CD4-positive, alpha-beta T cell treated with Interleukin-6 for 4 hours (primary cell): Measurements from ENCODE around the gene AGER.
A peak's percentile ranks its signal among the peaks of the same experiment; 100 is the strongest.
"Not testable (repeated sequence)": the region's sequence is repeated elsewhere in the genome, so short reads cannot be mapped to it uniquely, and the experiment has no call there.

Experiments used
- DNase-seq: peaks from one replicate; pipeline ENCODE4 v3.0.0-alpha.2; 2020; ENCODE audit warnings: mixed read lengths

AGER gene

DNA sequence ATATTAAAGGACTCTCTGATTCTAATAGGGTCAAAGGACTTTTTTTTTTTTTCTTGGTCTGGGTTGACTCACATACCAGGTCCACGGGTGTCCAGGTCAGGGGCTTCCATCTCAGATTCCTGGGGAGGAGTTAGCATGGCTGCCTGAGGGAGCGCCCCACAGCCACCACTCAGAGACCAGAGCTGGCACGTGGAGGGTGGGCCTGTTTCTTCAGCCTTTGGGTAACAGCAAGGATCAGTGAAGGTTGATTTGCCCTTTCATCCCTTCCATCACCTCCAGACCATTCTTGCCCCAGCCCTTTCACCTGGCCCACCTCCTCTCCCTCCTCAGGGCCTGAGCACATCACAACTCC is 14.3 kb upstream of the AGER start:
- DNase-seq: no peak

DNA sequence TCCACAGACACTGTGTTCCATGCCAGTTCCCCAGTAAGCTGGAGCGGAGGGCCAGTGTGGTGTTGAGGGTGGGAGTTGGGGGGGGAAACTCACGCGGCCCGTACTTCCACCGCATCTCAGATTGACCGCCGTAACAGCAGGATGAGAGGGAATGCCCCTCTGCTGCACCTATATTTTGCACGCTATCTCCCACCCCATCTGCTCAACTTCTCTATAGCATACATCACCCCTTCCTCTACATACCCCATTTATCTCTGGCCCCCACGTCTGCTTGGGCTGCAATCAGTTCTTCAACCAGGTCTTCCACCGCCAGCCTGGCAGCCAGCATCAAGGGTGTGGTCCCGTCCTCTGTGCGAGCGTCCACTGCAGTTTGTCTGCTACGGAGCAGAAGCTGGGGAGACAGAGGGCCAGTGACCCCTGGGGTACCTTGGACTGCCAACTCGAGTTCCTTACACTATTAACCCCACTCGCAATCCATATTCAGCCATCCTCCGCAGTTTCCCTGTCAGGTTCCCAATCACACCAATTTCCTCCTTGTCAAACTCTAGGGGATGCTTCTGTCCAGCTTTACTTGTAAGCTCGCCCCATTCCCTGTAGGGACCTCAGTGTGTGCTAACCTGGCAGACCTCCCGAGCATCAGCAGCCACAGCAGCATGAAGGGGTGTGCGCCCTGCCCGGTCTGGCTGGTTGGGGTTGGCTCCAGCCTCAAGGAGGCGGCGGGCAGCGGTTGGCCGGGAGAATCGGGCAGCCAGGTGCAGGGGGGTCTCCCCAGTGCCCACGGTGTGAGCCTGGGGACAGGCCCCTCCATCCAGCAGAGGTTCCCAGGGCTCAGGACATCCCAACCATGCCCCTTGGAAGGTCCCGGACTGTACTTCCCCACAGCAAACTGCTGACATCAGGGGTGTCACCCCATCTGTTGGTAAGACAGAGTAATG is 12.9 kb upstream of the AGER start:
- no peak for DNase-seq

DNA sequence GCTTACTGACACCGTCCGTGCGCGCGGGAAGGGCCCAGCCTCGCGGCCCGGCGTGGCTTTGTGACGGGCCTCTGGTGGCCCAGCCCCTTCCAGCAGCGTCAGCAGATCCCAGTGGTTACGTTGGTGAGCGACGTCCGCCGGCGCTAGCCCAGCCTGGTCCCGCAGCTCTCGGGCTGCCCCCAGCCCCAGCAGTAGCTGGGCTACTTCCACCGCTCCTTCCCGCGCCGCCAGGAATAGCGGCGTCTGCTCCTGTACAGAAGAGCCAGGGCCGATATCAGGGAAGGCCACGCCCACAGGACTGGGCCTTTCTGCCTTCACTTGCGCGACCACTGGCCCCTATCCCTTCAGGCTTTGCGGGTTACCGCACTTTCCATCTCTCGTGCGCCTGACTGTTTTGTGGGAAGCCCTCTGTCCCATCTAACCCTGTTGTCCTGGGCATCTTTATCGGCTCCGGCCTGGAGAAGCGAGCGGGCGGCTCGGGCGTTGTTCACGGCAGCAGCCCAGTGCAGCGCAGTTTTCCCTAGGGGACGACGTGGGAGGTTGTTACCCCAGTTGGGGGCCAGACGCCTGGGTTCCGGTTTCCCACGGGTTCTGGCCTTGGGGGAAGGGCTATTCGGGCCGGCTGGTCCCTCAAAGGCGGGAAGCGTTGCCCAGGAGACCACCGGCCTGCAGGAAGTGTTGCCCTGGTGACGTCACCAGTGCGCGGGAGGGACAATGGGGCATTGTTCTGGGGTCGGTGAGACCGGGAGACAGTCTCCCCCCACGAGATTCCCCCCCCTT is 12.0 kb upstream of the AGER start:
- peak; percentile 61 for DNase-seq

DNA sequence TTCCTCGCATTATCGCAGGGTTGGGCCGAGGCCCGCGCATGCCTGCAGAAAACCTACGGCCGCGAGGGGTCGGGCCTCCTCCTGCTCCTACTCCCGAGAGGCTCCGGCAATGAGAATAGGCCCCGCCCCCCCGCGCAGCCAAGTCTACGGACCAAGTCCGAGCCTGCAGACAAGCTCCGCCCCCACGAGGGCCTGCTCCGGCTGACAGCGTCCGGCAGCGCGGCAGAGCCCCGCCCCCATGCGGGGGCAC is 11.5 kb upstream of the AGER start:
- peak; percentile 100 for DNase-seq

DNA sequence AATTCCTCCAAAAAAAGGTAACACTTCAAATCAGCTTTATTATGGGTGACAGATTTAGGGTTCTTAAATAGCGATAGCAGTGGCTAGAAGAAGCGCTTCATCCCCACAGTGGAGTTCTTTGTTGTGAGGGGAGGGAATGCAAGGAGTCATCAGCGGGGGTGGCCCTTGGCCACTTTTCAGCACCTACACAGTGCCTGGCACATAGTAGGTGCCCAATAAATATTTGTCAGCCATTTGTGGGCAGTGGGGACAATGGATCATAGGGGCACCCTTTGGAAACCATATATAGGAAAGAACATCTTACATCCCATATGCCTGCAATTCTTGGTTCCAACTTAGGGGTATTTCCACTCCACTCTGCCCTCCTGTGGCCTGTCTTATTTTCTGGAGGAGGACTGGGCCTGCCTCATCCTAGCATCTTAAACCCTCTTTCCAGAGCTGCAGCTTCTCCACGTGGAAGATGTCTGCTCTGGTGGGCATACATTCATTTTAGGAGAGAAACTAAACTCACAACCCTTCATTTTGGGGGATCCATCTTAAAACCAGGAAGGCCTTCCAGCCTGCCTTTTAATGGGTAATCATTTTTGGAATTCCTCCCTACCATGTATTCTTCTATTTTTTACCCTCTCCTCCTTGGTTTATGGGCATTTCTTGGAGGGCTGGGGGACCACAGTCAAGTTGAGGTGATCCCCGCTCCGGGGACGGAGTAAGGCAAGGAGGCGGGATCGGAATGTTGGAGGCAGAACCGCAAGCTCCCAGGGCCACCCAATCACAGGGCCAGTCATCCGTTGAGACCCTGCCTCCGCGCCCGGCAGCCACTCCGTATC is 11.0 kb upstream of the AGER start:
- peak; percentile 40 for DNase-seq

DNA sequence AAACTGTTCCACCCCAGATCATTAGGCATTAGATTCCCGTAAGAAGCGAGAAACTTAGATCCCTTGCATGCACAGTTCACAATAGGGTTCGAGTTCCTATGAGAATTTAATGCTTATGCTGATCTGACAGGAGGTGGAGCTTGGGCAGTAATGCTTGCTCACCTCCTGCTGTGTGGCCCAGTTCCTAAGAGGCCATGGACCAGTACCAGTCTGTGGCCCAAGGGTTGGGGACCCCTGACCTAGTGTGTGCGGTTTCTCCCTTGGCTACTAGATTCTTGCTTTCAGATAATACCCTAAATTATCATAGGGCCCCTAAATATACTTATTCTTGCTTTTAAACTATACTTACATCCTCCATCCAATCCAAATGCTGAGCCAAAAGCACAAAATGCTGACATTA is 10.3 kb upstream of the AGER start:
- no peak for DNase-seq

DNA sequence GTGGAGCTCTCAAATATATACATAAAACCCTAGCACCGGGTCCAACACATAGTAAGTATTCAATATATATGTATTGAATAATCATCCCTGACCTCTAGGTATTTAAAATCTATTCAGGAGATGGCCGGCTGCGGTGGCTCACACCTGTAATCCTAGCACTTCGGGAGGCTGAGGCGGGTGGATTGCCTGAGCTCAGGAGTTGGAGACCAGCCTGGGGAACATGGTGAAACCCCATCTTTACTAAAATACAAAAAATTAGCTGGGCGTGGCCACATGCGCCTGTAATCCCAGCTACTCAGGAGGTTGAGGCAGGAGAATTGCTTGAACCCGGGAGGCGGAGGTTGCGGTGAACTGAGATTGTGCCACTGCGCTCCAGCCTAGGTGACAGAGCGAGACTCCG is 9.0 kb upstream of the AGER start:
- not testable (repeated sequence) for DNase-seq

DNA sequence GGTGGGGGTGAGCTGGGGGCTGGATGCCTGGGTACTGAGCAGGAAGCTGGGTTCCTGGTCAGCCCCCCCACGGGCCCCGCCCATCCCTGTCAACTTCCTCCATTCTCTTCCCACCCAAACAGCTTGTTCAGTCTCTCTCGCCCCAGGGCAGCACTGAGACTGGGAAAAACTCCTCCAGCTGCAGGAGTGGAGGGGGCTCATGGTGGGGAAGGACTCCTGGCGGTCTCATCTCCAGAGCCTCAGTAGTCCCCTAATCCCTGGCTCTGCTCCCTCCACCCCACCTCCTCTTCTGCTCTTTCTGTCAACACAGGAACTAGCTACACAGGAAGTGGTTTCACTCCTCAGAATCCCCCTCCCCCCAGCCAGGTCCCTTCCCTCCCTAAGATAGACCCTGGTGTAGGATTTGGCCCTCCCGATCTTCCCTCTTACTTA is 8.6 kb upstream of the AGER start, which contains the start of gene GPSM3:
Gene GPSM3, minus strand, starts transcription at position 36 of the 432 bp plus-strand sequence. CDS start 130 bp downstream, outside the sequence.
- peak; percentile 79 for DNase-seq

DNA sequence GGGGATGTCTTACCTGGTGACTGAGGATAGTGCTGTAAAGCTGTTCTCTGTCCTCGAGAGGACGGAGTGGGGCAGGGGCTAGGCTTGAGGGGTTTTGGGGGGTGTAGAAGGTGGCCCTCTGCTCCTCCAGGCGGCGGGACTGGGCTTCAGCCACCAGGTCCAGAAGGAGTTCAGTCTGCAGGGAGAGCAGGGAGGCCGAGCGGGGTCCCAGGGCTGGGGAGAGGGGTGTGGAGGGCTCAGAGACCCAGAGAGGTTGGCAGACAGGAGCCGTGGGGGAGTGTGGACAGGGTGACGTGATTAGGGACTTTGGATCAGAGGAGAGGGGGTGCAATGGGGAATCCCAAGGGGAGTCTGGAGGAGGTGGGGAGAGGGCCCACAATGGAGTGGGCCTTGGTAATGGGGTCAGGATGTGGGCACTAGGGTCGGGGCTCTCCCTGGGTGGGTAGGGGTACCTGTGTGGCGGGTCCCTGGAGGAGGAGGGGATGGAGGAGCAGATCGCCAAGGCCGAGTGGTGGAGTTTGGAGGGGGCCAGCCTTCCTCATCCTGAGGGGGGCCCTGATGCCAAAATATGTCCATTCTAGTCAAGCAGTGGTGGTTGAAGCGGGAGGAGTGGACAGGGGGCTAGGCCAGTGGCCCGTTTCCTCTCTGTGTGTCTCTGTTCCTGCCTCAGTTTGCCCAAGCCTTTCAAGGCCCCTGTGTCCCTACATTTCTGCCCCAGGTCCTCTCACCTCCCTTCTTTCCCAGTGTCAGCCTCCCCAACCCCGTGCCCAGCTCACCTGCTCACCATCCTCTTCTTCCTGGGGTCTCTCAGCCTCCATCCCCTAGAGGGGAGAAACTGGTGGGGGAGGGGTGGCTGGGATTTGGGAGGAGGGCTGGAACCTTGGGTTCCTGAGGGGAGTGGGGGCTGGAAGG is 7.9 kb upstream of the AGER start:
- no peak for DNase-seq

DNA sequence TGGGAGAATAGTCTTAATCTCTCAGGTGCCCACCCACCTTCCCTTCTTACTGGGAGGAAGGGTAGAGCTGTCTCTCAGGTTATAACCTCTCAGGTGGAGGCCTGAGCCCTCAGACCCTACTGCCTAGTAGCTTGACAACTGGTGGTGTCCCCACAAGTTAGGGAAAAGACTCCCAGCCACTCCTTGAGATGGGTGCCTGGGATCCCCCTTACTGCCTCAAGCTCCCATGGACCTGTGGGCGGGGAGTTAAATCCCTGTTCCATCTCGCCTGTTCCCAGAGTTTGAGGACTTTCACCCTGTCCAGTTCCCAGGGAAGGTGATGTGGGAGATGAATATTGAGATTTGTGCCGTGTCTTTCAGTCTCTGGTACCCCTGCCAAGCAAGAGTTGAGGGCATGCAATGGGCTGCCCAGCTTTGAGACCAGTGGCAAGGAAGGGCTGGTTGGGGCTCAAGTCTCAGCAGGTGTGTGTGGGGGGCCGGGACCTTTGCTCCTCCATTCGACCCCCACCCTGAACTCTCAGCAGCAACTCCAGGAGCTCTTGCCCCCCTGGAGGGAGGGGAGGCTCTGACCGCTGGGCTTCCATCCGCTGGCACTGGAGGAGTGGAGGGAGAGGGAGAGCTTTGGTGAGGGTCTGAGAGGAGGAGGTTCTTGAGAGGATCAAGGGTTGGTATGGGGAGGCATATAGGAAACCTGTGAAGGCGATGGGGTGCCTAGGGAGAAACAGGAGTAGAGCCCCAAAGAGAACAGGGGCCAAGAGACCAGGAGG is 7.0 kb upstream of the AGER start:
- no peak for DNase-seq

DNA sequence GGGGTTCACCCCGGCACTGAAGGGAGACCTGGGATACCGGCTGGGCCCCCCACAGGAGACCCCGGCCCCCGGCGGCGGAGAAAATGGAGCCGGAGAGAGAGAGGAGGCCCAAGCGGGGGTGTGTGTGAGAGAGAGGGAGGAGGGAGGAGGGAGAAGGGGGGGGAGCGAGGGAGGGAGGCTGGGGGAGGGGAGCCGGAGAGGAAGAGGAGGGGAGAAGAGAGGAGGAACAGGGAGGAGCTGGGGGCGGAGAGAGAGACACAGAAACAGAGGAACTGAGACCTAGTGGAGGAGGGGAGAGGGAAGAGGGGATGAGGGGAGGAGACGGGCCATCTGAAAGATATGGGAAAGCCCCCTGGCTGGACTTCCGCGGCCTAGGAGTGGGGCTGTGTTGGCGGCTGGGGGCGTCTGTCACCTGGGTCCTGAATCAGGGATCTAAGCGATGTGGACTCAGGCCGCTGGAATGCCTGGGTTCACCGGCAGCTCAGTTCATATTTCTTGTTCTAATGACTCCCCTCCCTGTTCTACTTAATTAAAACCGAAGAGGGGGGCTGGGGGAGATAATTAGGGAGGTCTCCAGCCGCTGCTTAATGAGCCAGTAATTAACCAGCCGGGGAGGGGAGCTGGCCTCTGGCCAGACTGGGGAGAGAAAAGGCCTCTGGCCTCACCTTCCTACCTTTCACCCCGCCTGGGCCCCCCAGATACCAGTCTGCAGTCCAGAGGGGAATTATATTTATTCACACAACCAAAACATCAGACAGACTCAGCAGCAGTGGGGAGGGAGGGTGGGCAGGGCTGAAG is 6.2 kb upstream of the AGER start, which contains the start of gene PBX2:
Gene PBX2, minus strand, starts transcription at position 149 of the 798 bp plus-strand sequence. CDS start 287 bp downstream, outside the sequence.
- peak; percentile 96 for DNase-seq

DNA sequence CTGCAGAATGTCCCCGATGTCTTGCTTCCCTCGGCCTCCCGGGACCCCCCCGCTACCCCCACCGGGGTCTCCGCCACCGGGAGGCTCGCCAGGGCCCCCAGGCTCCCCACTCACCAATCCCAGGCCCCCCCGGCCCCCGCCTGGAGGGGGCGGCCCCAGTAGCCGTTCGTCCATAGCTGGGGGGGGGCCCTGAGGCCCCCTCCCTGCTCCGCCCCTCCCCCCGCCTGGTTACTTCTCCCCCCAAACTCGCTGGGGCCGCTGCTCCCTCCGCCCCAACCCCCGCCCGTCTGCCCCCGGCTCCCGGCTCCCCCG is 5.6 kb upstream of the AGER start:
- DNase-seq: no peak

DNA sequence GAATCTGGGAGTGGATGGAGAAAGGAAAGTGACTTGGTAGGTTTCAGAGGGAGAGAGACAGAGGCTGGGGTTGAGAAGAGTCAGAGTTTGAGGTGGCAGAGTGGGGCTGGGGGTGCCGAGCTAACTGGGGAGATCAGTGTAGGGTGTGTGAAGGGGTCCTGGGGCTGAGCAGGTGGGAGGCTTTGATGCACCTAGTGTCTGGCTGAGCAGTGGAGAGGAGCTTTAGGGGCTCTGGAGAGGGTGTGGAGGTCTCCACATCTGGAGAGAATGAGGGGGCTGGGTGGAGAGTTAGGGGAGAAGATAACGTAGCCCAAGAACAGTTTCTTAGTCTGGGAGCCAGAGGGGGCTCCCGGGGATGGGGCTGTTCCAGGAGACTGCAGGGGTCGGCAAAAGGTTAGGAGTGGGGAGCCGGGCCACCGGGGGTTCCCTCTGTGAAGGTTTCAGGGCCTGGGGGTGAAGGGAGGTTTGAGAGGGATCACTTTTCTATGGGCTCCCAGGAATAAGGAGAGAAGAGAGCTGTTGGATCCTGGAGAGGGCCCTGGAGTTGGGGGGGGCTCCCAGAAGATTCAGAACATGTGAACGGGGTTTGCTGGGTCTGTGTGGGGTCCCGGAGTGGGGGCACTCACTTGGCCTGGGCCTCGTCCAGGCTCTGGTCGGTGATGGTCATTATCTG is 5.2 kb upstream of the AGER start:
- DNase-seq: no peak

DNA sequence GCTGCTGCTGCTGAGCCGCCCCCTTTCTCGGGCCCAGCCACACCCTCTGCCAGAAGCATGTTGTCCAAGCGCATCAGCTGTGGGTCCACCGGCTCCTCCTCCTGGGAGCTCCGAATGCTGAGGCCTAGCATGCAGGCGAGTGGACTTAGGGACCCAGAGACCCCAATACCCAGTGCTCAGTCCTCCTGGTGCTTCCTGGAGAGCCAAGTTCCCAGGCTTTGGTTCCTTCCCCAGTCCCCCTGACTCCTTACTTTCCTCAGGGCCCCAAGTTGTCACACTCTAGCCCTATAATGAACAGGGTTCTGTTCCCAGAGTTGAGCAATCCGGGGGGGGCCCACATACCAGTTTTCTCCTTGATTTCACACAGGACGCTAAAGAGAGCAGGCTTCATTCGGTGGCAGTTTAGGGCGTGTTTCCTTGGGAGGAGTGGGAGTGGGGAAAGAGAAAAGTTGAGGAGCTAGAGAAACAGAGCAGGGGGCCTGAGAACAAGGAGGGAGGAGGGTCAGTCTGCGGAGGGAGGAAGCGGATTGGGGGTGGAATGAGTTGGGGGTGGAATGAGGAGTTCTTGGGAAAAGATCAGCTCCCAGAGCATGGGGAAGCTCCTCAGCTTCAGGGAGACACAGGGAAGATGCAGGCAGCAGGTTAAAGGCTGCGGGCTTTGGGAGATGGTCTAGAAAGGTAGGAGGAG is 4.5 kb upstream of the AGER start:
- no peak for DNase-seq

DNA sequence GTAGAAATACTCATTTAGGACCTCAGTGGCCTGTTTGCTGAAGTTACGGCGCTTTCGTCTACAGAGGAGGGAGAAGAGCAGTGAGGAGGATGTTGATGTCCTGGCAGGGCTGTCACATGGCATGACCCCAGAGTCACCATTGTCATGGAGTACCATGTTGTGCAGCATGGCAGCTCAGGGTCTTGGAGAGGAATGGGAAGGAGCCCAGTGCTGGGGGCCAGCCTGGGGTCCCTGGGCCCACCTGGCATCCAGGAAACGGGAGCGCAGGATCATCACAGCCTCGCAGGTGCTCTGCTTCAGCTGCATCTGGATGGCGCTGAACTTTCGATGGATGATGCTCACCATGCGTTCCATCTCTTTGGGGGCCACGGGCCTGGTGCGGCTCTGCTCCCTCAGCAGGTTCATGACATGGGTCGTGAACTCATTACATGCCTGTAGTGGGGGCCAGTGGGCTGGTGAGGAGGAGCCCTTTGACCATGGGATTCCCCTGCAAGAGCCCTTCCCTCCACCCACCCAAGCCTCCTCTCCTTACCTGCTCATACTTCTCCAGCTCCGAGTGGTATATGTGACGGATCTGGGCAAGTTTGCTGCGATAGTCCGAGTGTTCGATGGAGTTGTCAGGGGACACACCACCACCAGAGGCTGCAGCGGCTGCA is 3.8 kb upstream of the AGER start:
- not testable (repeated sequence) for DNase-seq

DNA sequence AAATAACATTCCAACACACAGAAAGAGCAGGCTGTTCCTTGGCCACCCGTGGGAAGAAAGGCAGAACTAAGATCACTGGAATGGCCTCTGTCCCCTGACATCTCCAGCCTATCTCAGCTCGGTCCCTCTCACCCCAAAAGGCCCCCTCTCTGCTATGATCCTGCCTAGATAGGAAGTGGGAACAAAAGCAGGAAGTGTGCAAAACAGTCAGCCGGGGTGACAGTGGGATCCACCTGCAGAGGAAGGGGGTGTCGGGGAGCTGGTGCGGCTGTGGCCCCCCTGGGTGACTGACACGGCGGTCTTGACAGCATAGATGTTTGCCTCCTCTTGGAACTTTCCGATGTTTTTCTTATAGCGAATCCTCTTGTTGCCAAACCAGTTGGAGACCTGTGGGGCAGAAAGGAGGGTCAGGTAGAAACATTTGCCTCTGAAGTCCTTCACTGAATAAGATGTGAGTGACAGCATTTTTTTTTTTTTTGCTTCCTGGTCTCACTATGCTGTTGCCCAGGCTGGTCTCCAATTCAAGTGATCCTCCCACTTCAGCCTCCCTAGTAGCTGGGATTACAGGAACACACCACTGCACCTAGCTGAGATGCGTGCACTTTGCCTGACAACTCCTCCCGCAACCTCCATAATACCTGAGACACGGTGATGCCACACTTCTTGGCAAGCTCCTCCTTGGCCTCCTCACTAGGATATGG is 3.1 kb upstream of the AGER start:
- no peak for DNase-seq

DNA sequence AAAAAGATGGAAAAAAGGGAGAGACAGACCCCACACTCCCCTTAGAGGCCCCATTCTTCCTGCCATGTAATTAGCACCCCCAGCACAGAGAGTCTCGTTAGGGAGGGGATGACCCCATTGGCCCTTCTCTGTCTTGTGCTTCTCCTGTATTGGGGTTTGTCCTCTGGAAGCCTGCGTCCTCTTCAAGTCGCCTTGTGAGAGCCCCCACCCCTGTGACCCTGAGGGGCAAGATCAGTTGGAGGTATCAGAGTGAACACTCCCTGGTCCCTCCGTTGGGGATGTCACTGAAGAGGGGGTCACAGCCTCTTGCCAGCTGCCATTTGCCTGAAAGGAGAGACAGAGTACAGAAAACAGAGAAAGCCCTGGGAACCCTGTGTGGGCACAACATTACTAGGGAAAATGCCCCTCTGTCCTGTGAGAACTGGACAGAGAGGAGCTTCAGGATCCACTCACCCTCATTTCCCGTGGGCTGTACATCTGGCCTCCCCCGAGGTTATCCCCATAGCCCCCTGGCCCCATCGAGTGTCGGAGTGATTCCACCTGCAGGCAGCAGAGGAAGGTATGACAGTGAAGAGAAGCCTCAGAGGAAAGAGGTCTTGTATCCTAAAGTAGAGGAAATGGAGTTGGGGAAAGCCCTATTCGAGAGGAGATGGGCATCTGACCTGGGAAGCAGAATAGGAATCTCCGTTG is 2.2 kb upstream of the AGER start:
- DNase-seq: not testable (repeated sequence)
